HG03103 (cell line): ENCODE data around the gene GSTK1.

Source experiments
- ATAC-seq: cut with Tn5 transposase; IDR thresholded peaks from one replicate; pipeline ENCODE4 v1.9.1; 2021; ENCODE audit warnings: low read depth; ENCODE audit not compliant: unreplicated experiment

The GSTK1 gene

DNA sequence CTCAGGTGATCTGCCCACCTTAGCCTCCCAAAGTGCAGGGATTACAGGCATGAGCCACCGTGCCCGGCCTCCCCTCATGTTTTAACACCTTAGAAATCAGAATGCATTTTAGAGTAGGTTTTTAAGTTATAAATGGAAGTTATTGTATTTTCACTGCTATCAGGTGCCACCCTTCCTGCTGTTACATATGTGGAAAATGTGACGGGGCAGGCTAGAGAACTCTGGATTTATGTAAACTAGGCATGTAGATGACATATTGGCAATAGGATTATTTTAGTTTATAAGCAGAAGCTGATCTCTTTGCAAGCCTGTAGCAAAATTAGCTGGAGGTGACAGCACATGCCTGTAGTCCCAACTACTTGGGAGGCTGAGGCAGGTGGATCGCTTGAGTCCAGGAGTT is 27.1 kb downstream of the GSTK1 start:
- ATAC-seq = no peak

- no peak for ATAC-seq
Measured at GRCh38 chr7:143292876-143293275, 29.6 kb downstream of the GSTK1 start.

GRCh38 chr7:143295870-143296269 is 32.6 kb downstream of the GSTK1 start:
- ATAC-seq = no peak

DNA sequence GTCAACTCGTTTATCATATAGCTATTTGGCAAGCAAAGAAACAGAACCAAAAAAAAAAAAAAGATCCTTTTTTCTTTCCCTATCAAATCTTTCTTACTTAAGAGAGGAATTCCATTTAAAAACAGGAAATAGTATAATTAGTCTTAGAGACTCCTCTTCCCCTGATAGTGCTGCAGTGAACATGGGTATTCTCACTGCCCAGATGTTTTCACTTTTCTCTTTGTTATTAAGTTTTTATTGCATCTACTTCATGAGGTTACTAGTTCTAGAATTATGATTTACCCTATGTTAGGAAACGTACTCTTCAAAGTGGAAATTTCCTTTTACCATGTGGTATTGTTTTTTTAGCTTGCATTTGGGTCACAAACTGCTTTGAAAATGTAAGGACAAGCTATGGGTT is 33.4 kb downstream of the GSTK1 start:
- no peak for ATAC-seq

- ATAC-seq = no peak
Measured at GRCh38 chr7:143299346-143299745, 36.1 kb downstream of the GSTK1 start.

GRCh38 chr7:143299840-143300239 is 36.6 kb downstream of the GSTK1 start:
- no peak for ATAC-seq

DNA sequence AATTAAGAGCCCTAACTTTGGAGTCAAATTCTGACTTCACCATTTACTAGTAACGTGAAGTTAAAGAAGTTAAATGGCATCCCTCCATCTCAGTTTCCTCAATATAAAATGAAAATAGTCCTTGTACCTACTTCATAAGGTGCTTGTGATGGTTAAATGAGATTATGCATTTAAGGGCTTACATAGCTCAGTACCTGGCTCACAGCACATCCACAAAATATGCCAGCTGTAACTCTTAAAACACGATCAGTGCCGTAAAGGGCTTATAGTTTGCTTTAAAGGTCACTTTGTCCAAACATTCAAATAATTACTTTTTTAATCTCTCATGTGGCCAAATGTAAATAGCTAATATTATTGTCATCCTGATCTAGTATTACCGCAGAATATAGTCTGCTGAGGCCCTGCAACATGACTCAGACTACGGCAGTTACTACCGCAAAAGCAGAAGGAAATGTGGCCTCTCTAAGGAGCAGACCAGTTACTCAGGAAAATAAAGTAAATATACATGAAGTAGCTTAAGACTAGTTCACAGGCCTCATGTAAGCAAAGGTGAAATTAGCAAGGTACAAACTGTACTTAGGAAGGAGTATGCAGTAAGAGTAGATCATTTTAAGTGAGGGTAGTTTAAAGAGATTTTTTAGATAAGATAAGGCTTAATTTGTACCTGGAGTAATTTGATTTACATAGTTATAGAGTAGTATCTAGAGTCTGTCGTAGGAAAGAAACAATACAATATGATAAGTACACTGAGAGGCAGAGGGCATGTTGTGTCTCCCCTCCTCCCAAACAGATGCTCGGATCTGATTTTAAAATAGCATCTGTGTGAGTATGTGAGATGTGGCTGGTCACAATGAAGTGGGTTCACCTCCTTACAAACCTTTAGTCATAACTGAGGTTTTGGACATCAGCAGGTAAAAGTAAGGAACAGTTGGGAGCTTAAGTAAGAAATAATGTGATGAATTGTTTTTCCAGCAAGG is 38.0 kb downstream of the GSTK1 start:
- ATAC-seq = no peak

DNA sequence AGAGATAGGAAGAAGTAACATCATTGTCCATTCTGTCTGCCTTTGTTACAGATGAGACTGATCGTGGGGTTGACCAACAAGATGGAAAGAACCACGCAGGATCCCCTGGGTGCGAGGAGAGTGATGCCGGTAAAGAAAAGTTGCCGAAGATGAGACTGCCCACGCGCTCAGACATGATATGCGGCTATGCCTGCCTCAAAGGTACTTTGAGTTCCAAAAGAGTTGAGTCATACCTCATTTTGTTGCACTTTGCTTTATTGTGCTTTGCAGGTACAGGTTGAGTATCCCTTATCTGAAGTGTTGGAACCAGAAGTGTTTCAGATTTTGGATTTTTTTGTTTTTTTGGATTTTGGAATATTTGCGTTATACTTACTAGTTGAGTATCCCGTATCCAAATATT is 40.5 kb downstream of the GSTK1 start:
- no peak for ATAC-seq

DNA sequence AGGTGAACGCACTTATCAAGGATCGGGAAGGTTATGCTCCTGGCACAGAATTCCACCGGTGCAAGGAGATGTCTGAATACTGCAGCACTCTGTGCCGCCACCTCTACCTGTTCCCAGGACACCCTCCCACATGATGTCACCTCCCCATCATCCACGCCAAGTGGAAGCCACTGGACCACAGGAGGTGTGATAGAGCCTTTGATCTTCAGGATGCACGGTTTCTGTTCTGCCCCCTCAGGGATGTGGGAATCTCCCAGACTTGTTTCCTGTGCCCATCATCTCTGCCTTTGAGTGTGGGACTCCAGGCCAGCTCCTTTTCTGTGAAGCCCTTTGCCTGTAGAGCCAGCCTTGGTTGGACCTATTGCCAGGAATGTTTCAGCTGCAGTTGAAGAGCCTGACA is 41.7 kb downstream of the GSTK1 start:
- no peak for ATAC-seq

DNA sequence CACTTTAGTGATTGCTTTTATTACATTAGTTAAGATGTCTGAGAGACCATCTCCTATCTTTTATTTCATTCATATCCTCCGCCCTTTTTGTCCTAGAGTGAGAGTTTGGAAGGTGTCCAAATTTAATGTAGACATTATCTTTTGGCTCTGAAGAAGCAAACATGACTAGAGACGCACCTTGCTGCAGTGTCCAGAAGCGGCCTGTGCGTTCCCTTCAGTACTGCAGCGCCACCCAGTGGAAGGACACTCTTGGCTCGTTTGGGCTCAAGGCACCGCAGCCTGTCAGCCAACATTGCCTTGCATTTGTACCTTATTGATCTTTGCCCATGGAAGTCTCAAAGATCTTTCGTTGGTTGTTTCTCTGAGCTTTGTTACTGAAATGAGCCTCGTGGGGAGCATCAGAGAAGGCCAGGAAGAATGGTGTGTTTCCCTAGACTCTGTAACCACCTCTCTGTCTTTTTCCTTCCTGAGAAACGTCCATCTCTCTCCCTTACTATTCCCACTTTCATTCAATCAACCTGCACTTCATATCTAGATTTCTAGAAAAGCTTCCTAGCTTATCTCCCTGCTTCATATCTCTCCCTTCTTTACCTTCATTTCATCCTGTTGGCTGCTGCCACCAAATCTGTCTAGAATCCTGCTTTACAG is 42.3 kb downstream of the GSTK1 start:
- ATAC-seq = no peak

GRCh38 chr7:143308632-143309031 is 45.4 kb downstream of the GSTK1 start:
- no peak for ATAC-seq

DNA sequence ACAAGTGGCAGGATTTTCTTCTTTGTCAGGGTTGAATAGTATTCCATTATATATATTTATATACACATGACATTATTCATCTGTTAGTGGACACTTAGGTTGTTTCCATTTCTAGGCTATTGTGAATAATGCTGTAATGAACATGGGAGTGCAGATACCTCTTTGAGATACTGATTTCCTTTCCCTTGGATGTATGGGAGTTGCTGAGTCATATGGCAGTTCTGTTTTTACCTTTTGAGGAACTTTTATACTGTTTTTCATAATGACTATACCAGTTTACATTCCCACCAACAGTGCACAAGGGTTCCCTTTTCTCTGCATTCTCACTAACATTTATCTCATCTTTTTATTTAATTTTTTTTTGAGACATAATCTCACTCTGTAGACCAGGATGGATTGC is 50.9 kb downstream of the GSTK1 start:
- no peak for ATAC-seq

GRCh38 chr7:143315776-143316175 is 52.5 kb downstream of the GSTK1 start, which contains the start of gene CLCN1:
TSS of gene CLCN1 (plus strand) at chr7:143316111. CDS start at chr7:143316213, 102 bp downstream.
- ATAC-seq = no peak

GRCh38 chr7:143316492-143316891 is 53.3 kb downstream of the GSTK1 start:
- ATAC-seq = no peak

- ATAC-seq = no peak
Measured at GRCh38 chr7:143318661-143319060, 55.4 kb downstream of the GSTK1 start.
